Ureter (tissue), 1 donor: Measurements from ENCODE around the gene PSME3IP1. TPM values are rescaled to one million over a fixed set of nuclear protein-coding genes. Genes with fewer than 3 reads are reported as not detected.
A peak's percentile ranks its signal among the peaks of the same experiment; 100 is the strongest.
"Not testable (repeated sequence)": the region's sequence is repeated elsewhere in the genome, so short reads cannot be mapped to it uniquely, and the experiment has no call there.

Experiments used
- DNase-seq: peaks from one replicate; pipeline ENCODE4 v3.0.0-alpha.2; 2020; ENCODE audit warnings: low spot score
- total RNA-seq: library from RNA; stranded (reverse); gene quantifications from one replicate; pipeline ENCODE4 v1.2.4, GENCODE V29; 2023
- donor health status: DM: yes; HTN: yes; CAD: no.

PSME3IP1 gene
- total RNA-seq, 1 donor from 2014 or later, result 122 TPM

DNA sequence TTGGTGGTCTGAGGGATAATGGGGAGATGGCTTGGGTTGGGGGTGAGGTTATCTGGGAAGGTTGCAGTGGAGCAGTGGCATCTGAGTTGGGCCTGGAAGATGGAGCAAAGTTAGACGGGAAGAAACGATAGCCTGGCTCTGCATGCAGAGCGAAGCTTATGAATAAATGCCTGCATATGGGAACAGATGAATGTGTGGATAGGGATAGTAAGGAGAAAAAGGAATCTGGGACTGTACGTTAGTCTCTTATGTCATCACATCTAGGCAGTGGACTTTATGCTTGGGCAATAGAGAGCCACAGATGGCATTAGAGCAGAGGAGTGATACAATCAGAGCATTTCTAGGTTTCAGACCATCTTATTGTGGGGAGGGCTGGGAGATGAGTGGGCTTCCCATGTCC, 60.5 kb downstream of the PSME3IP1 start:
- no peak for DNase-seq

GRCh38 chr16:57123974-57124674, 61.7 kb downstream of the PSME3IP1 start:
- DNase-seq, result no peak

DNA sequence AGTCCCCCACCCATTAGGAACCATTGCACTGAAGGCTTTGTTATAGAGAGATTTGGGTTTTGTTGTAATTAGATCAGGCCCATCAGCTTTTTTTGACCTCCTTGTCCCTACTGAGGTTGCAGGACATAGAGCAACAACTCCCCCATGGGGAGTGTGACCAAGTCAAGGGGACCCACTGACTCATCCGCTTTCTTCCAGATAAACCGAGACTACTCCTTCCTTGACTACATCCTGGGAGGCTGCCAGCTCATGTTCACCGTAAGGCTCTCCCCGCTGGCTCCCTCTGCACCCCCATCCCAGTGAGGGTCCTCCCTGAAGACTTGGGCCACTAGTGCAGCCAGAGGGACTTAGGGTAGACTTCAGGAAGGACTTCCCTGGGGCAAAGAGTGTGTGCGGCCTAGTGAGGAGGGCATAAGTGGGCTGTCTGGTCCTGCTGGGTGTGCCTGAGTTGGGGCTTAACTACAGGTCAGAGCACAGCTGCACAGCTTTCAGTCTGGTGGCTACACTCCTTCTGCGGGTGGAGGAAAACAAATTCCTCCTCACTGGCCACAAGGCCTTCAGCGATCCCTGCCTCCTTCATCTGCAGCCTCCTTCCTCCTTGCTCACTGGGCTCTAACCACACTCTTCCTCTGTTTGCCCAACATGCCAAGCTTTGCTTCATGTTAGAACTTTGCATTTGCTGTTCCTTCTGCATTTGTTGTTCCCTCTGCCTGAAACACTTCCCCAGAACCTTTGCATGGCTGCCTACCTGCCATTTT, 62.4 kb downstream of the PSME3IP1 start:
- DNase-seq, result no peak

- no peak for DNase-seq
Measured at GRCh38 chr16:57118461-57119084, 67.3 kb downstream of the PSME3IP1 start.

GRCh38 chr16:57115514-57116182, 70.2 kb downstream of the PSME3IP1 start:
- peak; percentile 73 for DNase-seq

- no peak for DNase-seq
Measured at GRCh38 chr16:57115168-57115513, 70.7 kb downstream of the PSME3IP1 start.

GRCh38 chr16:57113664-57114063, 72.2 kb downstream of the PSME3IP1 start:
- DNase-seq, result no peak

GRCh38 chr16:57113042-57113453, 72.8 kb downstream of the PSME3IP1 start:
- DNase-seq, result no peak

DNA sequence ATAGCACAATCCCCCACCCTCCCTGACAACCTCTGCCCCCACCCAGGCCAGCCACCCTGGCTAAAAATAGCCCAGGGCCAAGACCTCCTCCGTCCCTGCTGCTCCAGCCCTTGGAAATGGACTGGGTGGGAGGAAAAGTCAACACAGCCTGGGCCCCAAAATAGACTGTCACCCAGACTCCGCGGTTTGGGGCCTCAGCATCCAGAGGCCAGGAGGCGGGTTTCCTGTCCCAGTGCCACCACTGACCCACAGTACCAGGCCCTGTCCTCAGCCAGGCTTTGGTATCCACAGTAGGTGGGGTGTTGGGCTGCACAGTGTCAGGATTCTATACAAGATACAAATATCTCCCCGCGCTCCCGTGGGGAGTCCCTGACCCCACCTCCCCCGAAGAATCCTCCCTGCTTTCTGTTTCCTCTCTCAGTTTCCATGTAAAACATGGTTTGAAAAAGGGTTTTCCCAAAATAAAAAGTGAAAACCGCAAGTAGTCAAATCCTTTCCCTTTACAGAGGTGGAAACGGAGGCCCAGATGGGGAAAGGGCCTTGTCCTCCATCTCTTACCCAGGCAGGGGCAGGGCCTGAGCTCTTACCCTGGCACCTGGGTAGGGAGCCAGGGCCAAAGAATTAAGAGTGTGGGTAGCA, 73.3 kb downstream of the PSME3IP1 start:
- DNase-seq, result no peak

DNA sequence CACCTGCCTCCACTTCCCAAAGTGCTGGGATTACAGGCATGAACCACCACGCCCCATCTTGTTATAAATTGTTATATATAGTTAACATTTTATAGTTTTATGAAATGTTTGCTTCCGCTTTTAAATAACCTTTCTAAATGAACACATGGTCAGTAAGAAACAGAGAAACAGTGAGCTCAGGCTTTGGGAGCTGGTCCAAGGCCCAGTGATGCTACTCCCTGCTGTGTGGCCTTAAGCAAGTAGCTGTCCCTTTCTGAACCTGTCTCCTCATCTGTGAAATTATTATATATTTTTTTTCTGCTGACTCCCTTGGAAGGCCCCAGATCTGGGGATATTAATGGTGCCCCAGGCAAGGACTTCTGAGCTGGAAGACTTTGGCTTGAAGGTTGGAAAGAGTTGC, 74.4 kb downstream of the PSME3IP1 start:
- DNase-seq, result no peak

GRCh38 chr16:57110937-57111336, 74.9 kb downstream of the PSME3IP1 start:
- no peak for DNase-seq

DNA sequence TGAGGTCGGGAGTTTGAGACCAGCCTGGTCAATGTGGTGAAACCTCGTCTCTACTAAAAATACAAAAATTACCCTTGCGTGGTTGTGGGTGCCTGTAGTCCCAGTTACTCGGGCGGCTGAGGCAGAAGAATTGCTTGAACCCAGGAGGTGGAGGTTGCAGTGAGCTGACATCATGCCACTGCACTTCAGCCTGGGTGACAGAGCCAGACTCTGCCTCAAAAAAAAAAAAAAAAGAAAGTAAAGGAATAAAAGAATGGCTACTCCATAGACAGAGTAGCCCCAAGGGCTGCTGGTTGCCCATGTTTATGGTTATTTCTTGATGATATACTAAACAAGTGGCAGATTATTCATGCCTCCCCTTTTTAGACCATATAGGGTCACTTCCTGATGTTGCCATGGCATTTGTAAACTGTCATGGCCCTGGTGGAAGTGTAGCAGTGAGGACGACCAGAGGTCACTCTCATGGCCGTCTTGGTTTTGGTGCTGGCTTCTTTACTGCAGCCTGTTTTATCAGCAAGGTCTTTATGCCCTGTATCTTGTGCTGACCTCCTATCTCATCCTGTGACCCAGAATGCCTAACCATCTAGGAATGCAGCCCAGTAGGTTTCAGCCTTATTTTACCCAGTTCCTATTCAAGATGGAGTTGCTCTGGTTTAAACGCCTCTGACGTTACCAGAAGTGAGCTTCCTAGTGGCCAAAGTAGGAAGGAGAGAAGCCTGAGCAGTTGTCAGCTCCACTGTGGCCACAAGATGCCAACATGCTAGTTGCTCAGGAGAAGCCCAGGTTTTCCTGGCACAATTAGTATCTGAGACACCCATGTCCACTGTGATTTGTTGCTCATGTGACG, 76.4 kb downstream of the PSME3IP1 start:
- not testable (repeated sequence) for DNase-seq

DNA sequence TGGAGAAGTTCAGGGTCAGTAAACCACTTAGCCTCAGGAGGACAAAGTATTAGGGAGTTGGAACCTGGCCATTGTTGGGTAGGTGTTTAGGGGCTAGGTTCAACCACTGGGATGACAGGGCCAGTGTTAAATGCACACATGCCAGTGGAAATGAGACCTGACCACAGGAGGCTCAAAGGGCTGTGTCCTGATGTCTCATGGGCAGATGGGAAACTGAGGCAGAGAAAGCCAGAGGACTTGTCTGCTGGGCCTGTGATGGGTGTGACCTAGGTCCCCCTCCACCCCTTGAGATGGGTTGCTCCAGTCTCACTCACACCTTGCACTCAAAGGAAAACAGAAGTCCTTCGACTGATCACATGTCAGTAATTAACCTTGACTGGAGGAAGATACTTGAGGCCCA, 77.4 kb downstream of the PSME3IP1 start:
- DNase-seq, result no peak

DNA sequence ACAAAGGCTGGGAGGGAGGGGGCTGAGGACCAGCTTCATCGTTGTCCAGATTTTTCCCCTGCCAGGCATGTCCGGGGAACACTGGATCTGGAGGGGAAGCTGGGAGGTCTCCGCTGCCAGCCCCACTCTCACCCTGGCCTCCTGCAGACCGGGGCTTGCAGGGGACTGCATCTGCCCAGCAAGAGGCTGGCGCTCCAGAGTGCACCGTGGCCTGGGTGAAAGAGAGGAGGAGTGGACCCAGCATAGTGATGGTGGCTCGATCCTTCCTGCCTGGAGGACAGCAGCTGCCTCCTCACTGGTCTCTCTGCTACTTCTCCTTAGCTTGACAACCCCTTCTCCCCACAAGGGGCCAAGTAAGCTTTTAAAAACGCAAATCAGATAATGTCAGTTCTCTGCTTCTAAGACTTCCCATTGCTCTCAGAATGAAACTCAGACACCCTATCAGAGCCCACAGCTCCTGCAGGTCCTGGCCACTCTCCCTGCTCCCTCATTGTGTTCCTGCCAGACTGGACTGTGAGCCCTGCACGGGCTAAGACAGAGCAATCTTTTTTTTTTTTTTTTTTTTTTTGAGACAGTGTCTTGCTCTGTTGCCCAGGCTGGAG, 78.4 kb downstream of the PSME3IP1 start:
- DNase-seq, result no peak

GRCh38 chr16:57106767-57107166, 79.1 kb downstream of the PSME3IP1 start:
- DNase-seq, result no peak

DNA sequence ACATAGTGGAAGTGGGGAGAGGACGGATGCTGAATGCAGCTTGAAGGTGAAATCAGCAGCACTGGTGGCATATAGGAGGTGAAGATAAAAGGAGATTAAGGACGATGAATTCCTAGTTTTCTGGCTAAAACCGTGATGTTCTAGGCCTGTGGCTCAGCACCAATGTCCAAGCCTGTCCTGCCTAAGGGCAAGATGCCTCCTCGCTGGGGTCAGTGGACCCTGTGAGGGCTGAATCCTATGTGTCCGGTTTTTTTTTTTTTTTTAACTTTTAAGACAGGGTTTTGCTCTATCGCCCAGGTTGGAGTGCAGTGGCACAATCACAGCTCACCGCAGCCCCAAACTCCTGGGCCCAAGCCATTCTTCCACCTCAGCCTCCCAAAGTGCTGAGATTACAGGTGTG, 80.7 kb downstream of the PSME3IP1 start:
- no peak for DNase-seq

DNA sequence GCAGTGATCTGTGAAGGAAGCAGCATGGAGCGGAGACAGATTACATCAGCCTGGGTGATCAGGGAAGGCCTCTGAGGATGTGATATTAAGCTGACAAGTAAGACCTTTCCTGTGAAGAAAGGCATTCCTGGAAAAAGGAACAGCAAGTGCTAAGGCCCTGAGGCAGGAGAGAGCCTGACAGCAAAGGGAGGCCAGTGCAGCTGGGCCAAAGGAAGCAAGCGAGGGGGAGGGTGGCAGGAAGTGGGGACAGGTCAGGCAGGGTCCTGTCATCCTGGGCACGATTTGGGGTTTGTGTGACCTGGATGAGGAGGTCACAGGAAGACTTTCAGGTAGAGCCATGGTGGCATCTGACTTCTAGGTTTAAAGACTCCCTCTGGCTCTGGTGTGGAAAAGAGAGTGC, 81.1 kb downstream of the PSME3IP1 start:
- no peak for DNase-seq

- DNase-seq, result no peak
Measured at GRCh38 chr16:57102888-57103851, 82.7 kb downstream of the PSME3IP1 start.
